ENCODE measurements around the gene OR2T2.
"Not testable (repeated sequence)": the region's sequence is repeated elsewhere in the genome, so short reads cannot be mapped to it uniquely, and the experiment has no call there.

The OR2T2 gene

DNA sequence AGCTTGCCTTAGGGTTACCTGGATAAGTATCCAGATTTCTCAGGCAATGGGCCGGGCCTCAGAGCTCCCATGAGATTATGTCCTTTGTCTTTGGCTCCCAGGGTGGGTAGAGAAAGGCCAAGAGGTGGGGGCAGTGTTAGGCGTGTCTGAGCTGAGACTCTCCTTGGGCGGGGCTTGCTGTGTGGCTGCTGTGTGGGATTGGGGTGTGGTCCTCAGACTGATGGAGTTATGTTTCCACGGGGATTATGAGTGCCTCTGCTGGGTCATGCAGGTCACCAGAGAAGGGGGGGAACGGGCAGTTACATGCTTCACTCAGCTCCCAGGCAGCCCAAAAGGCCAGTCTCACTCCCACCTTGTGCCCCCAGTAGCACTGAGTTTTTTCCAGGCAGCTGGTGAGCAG lies 51.2 kb downstream of the OR2T2 start:
- not testable (repeated sequence) for H3K4me1 ChIP-seq (ENCODE audit: insufficient read depth, insufficient read length); DNase-seq (ENCODE audit: low read depth, low spot score); H3K9ac ChIP-seq (ENCODE audit: insufficient read length, low read depth); H3K4me3 ChIP-seq (ENCODE audit: insufficient read length, low read depth); H3K36me3 ChIP-seq (ENCODE audit: insufficient read depth, insufficient read length, low read length); H3K27me3 ChIP-seq (ENCODE audit: insufficient read depth, insufficient read length); H3K9me3 ChIP-seq (ENCODE audit: insufficient read depth, low read length)

- H3K4me3 ChIP-seq (ENCODE audit: insufficient read length, low read depth); H3K9me3 ChIP-seq (ENCODE audit: insufficient read depth, low read length); H3K36me3 ChIP-seq (ENCODE audit: insufficient read depth, insufficient read length, low read length); H3K27me3 ChIP-seq (ENCODE audit: insufficient read depth, insufficient read length); H3K4me1 ChIP-seq (ENCODE audit: insufficient read depth, insufficient read length); H3K9ac ChIP-seq (ENCODE audit: insufficient read length, low read depth); DNase-seq (ENCODE audit: low read depth, low spot score): not testable (repeated sequence)
Measured at GRCh38 chr1:248500305-248501035, 55.0 kb downstream of the OR2T2 start.

Data from NT2/D1 (cell line).